Measurements from ENCODE around the gene MYO3B.

GRCh38 chr2:170148161-170148560, 29.8 kb upstream of the MYO3B start:
- no peak for TF ChIP-seq POLR2A (IDR thresholded peaks at IDR 0.05; ENCODE audit: control extremely low read depth in 1 of 2, low read depth in 2 of 2, low read length in 2 of 2)
- TF ChIP-seq, protein P1, sequence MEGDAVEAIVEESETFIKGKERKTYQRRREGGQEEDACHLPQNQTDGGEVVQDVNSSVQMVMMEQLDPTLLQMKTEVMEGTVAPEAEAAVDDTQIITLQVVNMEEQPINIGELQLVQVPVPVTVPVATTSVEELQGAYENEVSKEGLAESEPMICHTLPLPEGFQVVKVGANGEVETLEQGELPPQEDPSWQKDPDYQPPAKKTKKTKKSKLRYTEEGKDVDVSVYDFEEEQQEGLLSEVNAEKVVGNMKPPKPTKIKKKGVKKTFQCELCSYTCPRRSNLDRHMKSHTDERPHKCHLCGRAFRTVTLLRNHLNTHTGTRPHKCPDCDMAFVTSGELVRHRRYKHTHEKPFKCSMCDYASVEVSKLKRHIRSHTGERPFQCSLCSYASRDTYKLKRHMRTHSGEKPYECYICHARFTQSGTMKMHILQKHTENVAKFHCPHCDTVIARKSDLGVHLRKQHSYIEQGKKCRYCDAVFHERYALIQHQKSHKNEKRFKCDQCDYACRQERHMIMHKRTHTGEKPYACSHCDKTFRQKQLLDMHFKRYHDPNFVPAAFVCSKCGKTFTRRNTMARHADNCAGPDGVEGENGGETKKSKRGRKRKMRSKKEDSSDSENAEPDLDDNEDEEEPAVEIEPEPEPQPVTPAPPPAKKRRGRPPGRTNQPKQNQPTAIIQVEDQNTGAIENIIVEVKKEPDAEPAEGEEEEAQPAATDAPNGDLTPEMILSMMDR (IDR thresholded peaks at IDR 0.05; ENCODE audit: control extremely low read depth in 1 of 3, insufficient read depth in 1 of 3, low read depth in 1 of 3, low read length in 3 of 3): no peak
- TF ChIP-seq, protein P2, sequence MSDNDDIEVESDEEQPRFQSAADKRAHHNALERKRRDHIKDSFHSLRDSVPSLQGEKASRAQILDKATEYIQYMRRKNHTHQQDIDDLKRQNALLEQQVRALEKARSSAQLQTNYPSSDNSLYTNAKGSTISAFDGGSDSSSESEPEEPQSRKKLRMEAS (IDR thresholded peaks at IDR 0.05): no peak
- no peak for TF ChIP-seq POLR2AphosphoS5 (IDR thresholded peaks at IDR 0.05; ENCODE audit: low read depth, low read length)
- no peak for TF ChIP-seq EZH2 (IDR thresholded peaks at IDR 0.05; ENCODE audit: low read depth, low read length, severe bottlenecking)
- TF ChIP-seq EP300 (IDR thresholded peaks at IDR 0.05; ENCODE audit: borderline replicate concordance in 1 of 2, low read depth in 2 of 2, low read length in 2 of 2): no peak
- no peak for TF ChIP-seq SRF (IDR thresholded peaks at IDR 0.05; ENCODE audit: low read depth, low read length)
- no peak for TF ChIP-seq MAFK (IDR thresholded peaks at IDR 0.05; ENCODE audit: low read depth, low read length)
- no peak for TF ChIP-seq TCF12 (IDR thresholded peaks at IDR 0.05; ENCODE audit: low read depth, low read length)
- no peak for TF ChIP-seq BRCA1 (IDR thresholded peaks at IDR 0.05; ENCODE audit: low read depth, low read length)
